ENCODE results near the gene GINS2. TPM values are rescaled to one million over a fixed set of nuclear protein-coding genes. Genes with fewer than 3 reads are reported as not detected.

Gene GINS2
- polyA plus RNA-seq, 1 of the 3 experiments (the other 2 are of a cell fraction) = 9.0 TPM

DNA sequence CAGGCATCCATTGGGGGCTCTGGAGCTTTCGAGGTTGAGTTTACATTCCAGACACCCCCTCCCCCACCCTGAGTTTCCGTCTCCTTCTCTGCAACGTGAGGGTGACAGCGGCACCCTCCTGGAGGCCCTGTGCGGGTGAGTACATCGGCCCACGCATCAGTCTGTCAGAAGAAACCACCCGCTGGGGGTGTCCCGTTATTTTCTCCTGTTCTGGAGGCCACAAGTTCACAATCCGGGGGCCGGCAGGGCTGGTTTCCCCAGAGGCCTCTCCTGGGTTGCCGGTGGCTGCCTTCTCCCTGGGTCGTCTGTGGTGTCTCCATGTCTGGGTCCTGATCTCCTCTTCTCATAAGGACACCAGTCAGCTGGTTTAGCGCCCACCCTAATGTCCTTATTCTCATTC, 39.9 kb downstream of the GINS2 start:
- ChIA-PET POLR2A (interaction anchor here (1.6 kb wide), 1 partner anchor 34 kb away, joined by 4 read pairs; no protein-coding TSS in a partner anchor), CTCF (interaction anchor here (1.0 to 7.4 kb wide), 8 partner anchors 10 to 278 kb away, joined by 3 to 49 read pairs (median 4); no protein-coding TSS in a partner anchor)
- Histone ChIP-seq H3K4me3 (ENCODE audit: low read depth in 2 of 2, low read length in 1 of 2) (no peak overlapping the region), H3K79me2 (ENCODE audit: insufficient read depth) (peaks cover 11% of the 10 kb centered on the region; the same call in 1 of the 2 replicates), H3F3A (replicated peaks; ENCODE audit: insufficient read depth) (peaks cover 11% of the 10 kb centered on the region), H4K20me1 (ENCODE audit: insufficient read depth) (peaks cover 80% of the 10 kb centered on the region), H3K4me1 (ENCODE audit: control insufficient read depth in 1 of 2, insufficient read depth in 2 of 2, low read depth in 1 of 2, low read length in 1 of 2) (peaks cover 17 to 74% of the 10 kb centered on the region in 2 experiments), H2AFZ (ENCODE audit: low read depth) (no peak overlapping the region), H3K27ac (ENCODE audit: low read depth in 2 of 2, low read length in 1 of 2) (peak overlapping the region in 1 of 2 experiments; percentile 99; a peak in 2 of 4 replicates), H3K9me2 (no peaks in the 10 kb centered on the region), H3K9me3 (no peaks in the 10 kb centered on the region), H3K9ac (no peak overlapping the region), H3K4me2 (no peak overlapping the region), H3K36me3 (replicated peaks in 1 of 2; ENCODE audit: control insufficient read depth in 1 of 2, insufficient read depth in 2 of 2, low read length in 1 of 2) (peaks cover 0 to 29% of the 10 kb centered on the region in 2 experiments), H3K27me3 (ENCODE audit: insufficient read depth) (no peaks in the 10 kb centered on the region)
- no peak for DNase-seq
- no peak for TF ChIP-seq RXRA (IDR thresholded peaks at IDR 0.05; ENCODE audit: borderline replicate concordance, low read depth)
- TF ChIP-seq, protein P1, sequence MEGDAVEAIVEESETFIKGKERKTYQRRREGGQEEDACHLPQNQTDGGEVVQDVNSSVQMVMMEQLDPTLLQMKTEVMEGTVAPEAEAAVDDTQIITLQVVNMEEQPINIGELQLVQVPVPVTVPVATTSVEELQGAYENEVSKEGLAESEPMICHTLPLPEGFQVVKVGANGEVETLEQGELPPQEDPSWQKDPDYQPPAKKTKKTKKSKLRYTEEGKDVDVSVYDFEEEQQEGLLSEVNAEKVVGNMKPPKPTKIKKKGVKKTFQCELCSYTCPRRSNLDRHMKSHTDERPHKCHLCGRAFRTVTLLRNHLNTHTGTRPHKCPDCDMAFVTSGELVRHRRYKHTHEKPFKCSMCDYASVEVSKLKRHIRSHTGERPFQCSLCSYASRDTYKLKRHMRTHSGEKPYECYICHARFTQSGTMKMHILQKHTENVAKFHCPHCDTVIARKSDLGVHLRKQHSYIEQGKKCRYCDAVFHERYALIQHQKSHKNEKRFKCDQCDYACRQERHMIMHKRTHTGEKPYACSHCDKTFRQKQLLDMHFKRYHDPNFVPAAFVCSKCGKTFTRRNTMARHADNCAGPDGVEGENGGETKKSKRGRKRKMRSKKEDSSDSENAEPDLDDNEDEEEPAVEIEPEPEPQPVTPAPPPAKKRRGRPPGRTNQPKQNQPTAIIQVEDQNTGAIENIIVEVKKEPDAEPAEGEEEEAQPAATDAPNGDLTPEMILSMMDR (IDR thresholded peaks at IDR 0.05) = no peak
- no peak for TF ChIP-seq GATA2 (CRISPR knock-in tag; IDR thresholded peaks at IDR 0.05)
- TF ChIP-seq, protein P2, sequence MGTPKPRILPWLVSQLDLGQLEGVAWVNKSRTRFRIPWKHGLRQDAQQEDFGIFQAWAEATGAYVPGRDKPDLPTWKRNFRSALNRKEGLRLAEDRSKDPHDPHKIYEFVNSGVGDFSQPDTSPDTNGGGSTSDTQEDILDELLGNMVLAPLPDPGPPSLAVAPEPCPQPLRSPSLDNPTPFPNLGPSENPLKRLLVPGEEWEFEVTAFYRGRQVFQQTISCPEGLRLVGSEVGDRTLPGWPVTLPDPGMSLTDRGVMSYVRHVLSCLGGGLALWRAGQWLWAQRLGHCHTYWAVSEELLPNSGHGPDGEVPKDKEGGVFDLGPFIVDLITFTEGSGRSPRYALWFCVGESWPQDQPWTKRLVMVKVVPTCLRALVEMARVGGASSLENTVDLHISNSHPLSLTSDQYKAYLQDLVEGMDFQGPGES (IDR thresholded peaks at IDR 0.05; ENCODE audit: low read depth, low read length) = no peak
- TF ChIP-seq EP300 (IDR thresholded peaks at IDR 0.05; ENCODE audit: borderline replicate concordance in 1 of 2, low read depth in 1 of 2, low read length in 1 of 2) = no peak
- TF ChIP-seq, protein P3, sequence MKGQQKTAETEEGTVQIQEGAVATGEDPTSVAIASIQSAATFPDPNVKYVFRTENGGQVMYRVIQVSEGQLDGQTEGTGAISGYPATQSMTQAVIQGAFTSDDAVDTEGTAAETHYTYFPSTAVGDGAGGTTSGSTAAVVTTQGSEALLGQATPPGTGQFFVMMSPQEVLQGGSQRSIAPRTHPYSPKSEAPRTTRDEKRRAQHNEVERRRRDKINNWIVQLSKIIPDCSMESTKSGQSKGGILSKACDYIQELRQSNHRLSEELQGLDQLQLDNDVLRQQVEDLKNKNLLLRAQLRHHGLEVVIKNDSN (IDR thresholded peaks at IDR 0.05; ENCODE audit: borderline replicate concordance, low read depth) = no peak
- TF ChIP-seq EZH2phosphoT487 (IDR thresholded peaks at IDR 0.05; ENCODE audit: borderline replicate concordance, low read depth) = no peak
- no peak for TF ChIP-seq FOXJ3 (CRISPR knock-in tag; IDR thresholded peaks at IDR 0.05)
- TF ChIP-seq MEF2A (IDR thresholded peaks at IDR 0.05; ENCODE audit: borderline replicate concordance, low read depth) = no peak
- TF ChIP-seq, protein P4, sequence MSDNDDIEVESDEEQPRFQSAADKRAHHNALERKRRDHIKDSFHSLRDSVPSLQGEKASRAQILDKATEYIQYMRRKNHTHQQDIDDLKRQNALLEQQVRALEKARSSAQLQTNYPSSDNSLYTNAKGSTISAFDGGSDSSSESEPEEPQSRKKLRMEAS (IDR thresholded peaks at IDR 0.05; ENCODE audit: low read depth) = no peak
- no peak for TF ChIP-seq NFIC (IDR thresholded peaks at IDR 0.05; ENCODE audit: borderline replicate concordance)
- no peak for TF ChIP-seq JUND (IDR thresholded peaks at IDR 0.05)
- TF ChIP-seq SIN3A (IDR thresholded peaks at IDR 0.05; ENCODE audit: borderline replicate concordance, low read depth, low read length) = no peak
- no peak for TF ChIP-seq YY1 (IDR thresholded peaks at IDR 0.05; ENCODE audit: low read depth)
- TF ChIP-seq FOSL2 (IDR thresholded peaks at IDR 0.05; ENCODE audit: borderline replicate concordance, low read depth) = no peak
- TF ChIP-seq, protein P5, sequence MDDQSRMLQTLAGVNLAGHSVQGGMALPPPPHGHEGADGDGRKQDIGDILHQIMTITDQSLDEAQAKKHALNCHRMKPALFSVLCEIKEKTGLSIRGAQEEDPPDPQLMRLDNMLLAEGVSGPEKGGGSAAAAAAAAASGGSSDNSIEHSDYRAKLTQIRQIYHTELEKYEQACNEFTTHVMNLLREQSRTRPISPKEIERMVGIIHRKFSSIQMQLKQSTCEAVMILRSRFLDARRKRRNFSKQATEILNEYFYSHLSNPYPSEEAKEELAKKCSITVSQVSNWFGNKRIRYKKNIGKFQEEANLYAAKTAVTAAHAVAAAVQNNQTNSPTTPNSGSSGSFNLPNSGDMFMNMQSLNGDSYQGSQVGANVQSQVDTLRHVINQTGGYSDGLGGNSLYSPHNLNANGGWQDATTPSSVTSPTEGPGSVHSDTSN (IDR thresholded peaks at IDR 0.05) = no peak
- no peak for TF ChIP-seq CHD2 (IDR thresholded peaks at IDR 0.05; ENCODE audit: low read length, partially characterized antibody)
- 94% methylated on average over 7 of the region's 14 CpGs for WGBS (ENCODE audit: low lambda C conversion rate)
